DLD1 (cell line): ENCODE measurements around the gene IPO7.

Experiments
- in situ Hi-C: cut with HindIII; loops from 2 replicates; pipeline ENCODE4 v1.10.0; 2017; ENCODE audit warnings: low sequenced_read_pairs

IPO7 gene

GRCh38 chr11:9489080-9489765, 104.8 kb downstream of the IPO7 start:
- in situ Hi-C loops: no loop called here

- in situ Hi-C loops: no loop called here
Observed at GRCh38 chr11:9490376-9490775, 105.9 kb downstream of the IPO7 start.

- in situ Hi-C loops: no loop called here
Observed at GRCh38 chr11:9493492-9493891, 109.0 kb downstream of the IPO7 start.

- in situ Hi-C loops: no loop called here
Observed at GRCh38 chr11:9494316-9494715, 109.9 kb downstream of the IPO7 start.

- in situ Hi-C loops: no loop called here
Observed at GRCh38 chr11:9495803-9496514, 111.5 kb downstream of the IPO7 start.
